Right lobe of liver (tissue), 4 donors: ENCODE data around the gene IGFBPL1.

Source experiments
- CTCF ChIP-seq, 4 donors: fragments of 200-600 bp in 3 of 4; fragments of 450-650 bp in 1 of 4; IDR thresholded peaks; one replicate each; pipeline versions ENCODE4 v1.5.1 to v1.8.0; 2016 to 2022; ENCODE audit warnings: antibody characterized with exemption in 4 of 4, mild to moderate bottlenecking in 2 of 4
- POLR2A ChIP-seq: fragments of 450-650 bp; IDR thresholded peaks from one replicate; pipeline ENCODE4 v1.6.1; 2017; ENCODE audit warnings: antibody characterized with exemption, mild to moderate bottlenecking
- donor health status: DM: no; HTN: no; CAD: no.
- donor health status: DM: no; HTN: no; CAD: no.
- donor health status: DM: no; HTN: yes; CAD: no.

- TF ChIP-seq CTCF (IDR thresholded peaks at IDR 0.05): peak; percentile 60 to 71 (median 66)
- no peak for TF ChIP-seq POLR2A
Observed at GRCh38 chr9:38362852-38363588, 61.2 kb downstream of the IGFBPL1 start.
